ENCODE data around the gene PLSCR5. TPM values are rescaled to one million over a fixed set of nuclear protein-coding genes. Genes with fewer than 3 reads are reported as not detected.

The PLSCR5 gene
- total RNA-seq, 2 experiments from 2014 or later = not detected

GRCh38 chr3:146557745-146558144, 47.4 kb downstream of the PLSCR5 start:
- no peak for ATAC-seq
- Mint-ChIP-seq H3K9me3 (ENCODE audit: low read depth) (no peaks in the 10 kb centered on the region), H3K27ac (no peak overlapping the region), H3K4me1 (peaks cover 5% of the 10 kb centered on the region), H3K36me3 (ENCODE audit: low read depth) (no peaks in the 10 kb centered on the region), H3K4me3 (no peak overlapping the region), H3K27me3 (peaks cover 2% of the 10 kb centered on the region)
- intact Hi-C loops (cut with DNase I, micrococcal nuclease) = no loop called here
- ChIA-PET CTCF (no interaction called here), POLR2A (no interaction called here)
- no peak for DNase-seq

- CTCF ChIA-PET = interaction anchor here (0.6 kb wide), 1 partner anchor 28 kb away, joined by 3 read pairs; no protein-coding TSS in a partner anchor
- peaks cover 16% of the 10 kb centered on the region for H3K4me1 Mint-ChIP-seq
Observed at GRCh38 chr3:146555311-146555710, 49.8 kb downstream of the PLSCR5 start.

GRCh38 chr3:146554151-146554760, 50.9 kb downstream of the PLSCR5 start:
- H3K4me1 Mint-ChIP-seq = peaks cover 25% of the 10 kb centered on the region
- ChIA-PET CTCF (no interaction called here), POLR2A (no interaction called here)
- no peak for DNase-seq
- no peaks in the 10 kb centered on the region for H3K36me3 Mint-ChIP-seq (ENCODE audit: low read depth)
- H3K4me3 Mint-ChIP-seq = no peak overlapping the region
- H3K27me3 Mint-ChIP-seq = no peaks in the 10 kb centered on the region
- ATAC-seq = no peak
- intact Hi-C loops (cut with DNase I, micrococcal nuclease) = no loop called here
- H3K27ac Mint-ChIP-seq = no peak overlapping the region
- H3K9me3 Mint-ChIP-seq (ENCODE audit: low read depth) = no peaks in the 10 kb centered on the region

More at GRCh38 chr3:146555311-146555710, 49.8 kb downstream of the PLSCR5 start:
- DNase-seq = no peak
- intact Hi-C loops (cut with DNase I, micrococcal nuclease) = no loop called here
- H3K4me3 Mint-ChIP-seq = no peak overlapping the region
- POLR2A ChIA-PET = no interaction called here
- no peaks in the 10 kb centered on the region for H3K27me3 Mint-ChIP-seq
- no peak for ATAC-seq
- H3K36me3 Mint-ChIP-seq (ENCODE audit: low read depth) = no peaks in the 10 kb centered on the region
- no peak overlapping the region for H3K27ac Mint-ChIP-seq
- H3K9me3 Mint-ChIP-seq (ENCODE audit: low read depth) = no peaks in the 10 kb centered on the region

- H3K4me1 Mint-ChIP-seq = peaks cover 44% of the 10 kb centered on the region
- ATAC-seq (peak; percentile 74), DNase-seq (peak; percentile 20)
- no peak overlapping the region for H3K4me3 Mint-ChIP-seq
- H3K27ac Mint-ChIP-seq = no peak overlapping the region
- no peaks in the 10 kb centered on the region for H3K36me3 Mint-ChIP-seq (ENCODE audit: low read depth)
- intact Hi-C loops (cut with DNase I, micrococcal nuclease) = no loop called here
- no peaks in the 10 kb centered on the region for H3K9me3 Mint-ChIP-seq (ENCODE audit: low read depth)
- H3K27me3 Mint-ChIP-seq = no peaks in the 10 kb centered on the region
- ChIA-PET CTCF (interaction anchor here (0.6 to 1.6 kb wide), 5 partner anchors 19 to 224 kb away, joined by 3 to 4 read pairs (median 3); no protein-coding TSS in a partner anchor), POLR2A (interaction anchor here (0.6 kb wide), 1 partner anchor 39 kb away, joined by 3 read pairs; no protein-coding TSS in a partner anchor)
Observed at GRCh38 chr3:146550743-146551510, 54.2 kb downstream of the PLSCR5 start.

- intact Hi-C loops (cut with DNase I, micrococcal nuclease) = no loop called here
Observed at GRCh38 chr3:146550070-146550615, 55.0 kb downstream of the PLSCR5 start.

GRCh38 chr3:146547235-146547835, 57.8 kb downstream of the PLSCR5 start:
- ATAC-seq (no peak), DNase-seq (no peak)
- no peak overlapping the region for H3K4me3 Mint-ChIP-seq
- H3K27me3 Mint-ChIP-seq = no peaks in the 10 kb centered on the region
- peaks cover 7% of the 10 kb centered on the region for H3K36me3 Mint-ChIP-seq (ENCODE audit: low read depth)
- H3K27ac Mint-ChIP-seq = no peak overlapping the region
- peaks cover 49% of the 10 kb centered on the region for H3K4me1 Mint-ChIP-seq
- CTCF ChIA-PET = no interaction called here
- H3K9me3 Mint-ChIP-seq (ENCODE audit: low read depth) = no peaks in the 10 kb centered on the region
- POLR2A ChIA-PET = no interaction called here
- intact Hi-C loops (cut with DNase I, micrococcal nuclease) = no loop called here

More at GRCh38 chr3:146550070-146550615, 55.0 kb downstream of the PLSCR5 start:
- Mint-ChIP-seq H3K27ac (peak overlapping the region; percentile 10), H3K27me3 (no peaks in the 10 kb centered on the region), H3K9me3 (ENCODE audit: low read depth) (no peaks in the 10 kb centered on the region), H3K36me3 (ENCODE audit: low read depth) (no peaks in the 10 kb centered on the region), H3K4me1 (peaks cover 44% of the 10 kb centered on the region), H3K4me3 (no peak overlapping the region)
- POLR2A ChIA-PET = no interaction called here
- CTCF ChIA-PET = interaction anchor here (1.6 kb wide), 1 partner anchor 20 kb away, joined by 4 read pairs; no protein-coding TSS in a partner anchor
- no peak for ATAC-seq
- no peak for DNase-seq

GRCh38 chr3:146546366-146546965, 58.7 kb downstream of the PLSCR5 start:
- H3K27ac Mint-ChIP-seq = no peak overlapping the region
- DNase-seq = peak; percentile 16

GRCh38 chr3:146544929-146545528, 60.1 kb downstream of the PLSCR5 start:
- peaks cover 8% of the 10 kb centered on the region for H3K36me3 Mint-ChIP-seq (ENCODE audit: low read depth)

More at GRCh38 chr3:146546366-146546965, 58.7 kb downstream of the PLSCR5 start:
- intact Hi-C loops (cut with DNase I, micrococcal nuclease) = no loop called here
- ChIA-PET CTCF (interaction anchor here (1.1 kb wide), 1 partner anchor 10 kb away, joined by 4 read pairs; no protein-coding TSS in a partner anchor), POLR2A (no interaction called here)
- H3K4me1 Mint-ChIP-seq = peaks cover 57% of the 10 kb centered on the region
- H3K36me3 Mint-ChIP-seq (ENCODE audit: low read depth) = peaks cover 8% of the 10 kb centered on the region
- ATAC-seq = no peak
- H3K27me3 Mint-ChIP-seq = no peaks in the 10 kb centered on the region
- no peaks in the 10 kb centered on the region for H3K9me3 Mint-ChIP-seq (ENCODE audit: low read depth)
- H3K4me3 Mint-ChIP-seq = no peak overlapping the region

GRCh38 chr3:146544002-146544928, 60.9 kb downstream of the PLSCR5 start, which contains the start of gene PLSCR1:
TSS of gene PLSCR1 (minus strand) at chr3:146544607. CDS start at chr3:146536552, 8,055 bp downstream.
- intact Hi-C loops (cut with DNase I, micrococcal nuclease) = loop anchor here (1.0 to 2.0 kb wide), 4 partner anchors 41 to 75 kb away; partner anchors contain the start of gene PLSCR2 (in 2 of the 2)
- H3K4me3 Mint-ChIP-seq = peak within 1 kb of the TSS; percentile 90
- ATAC-seq = peak; percentile 90
- ChIA-PET CTCF (interaction anchor here (1.1 to 1.7 kb wide), 4 partner anchors 11 to 355 kb away, joined by 3 to 6 read pairs (median 4); partner anchors contain the start of gene PLSCR2), POLR2A (interaction anchor here (0.5 to 1.8 kb wide), 3 partner anchors 24 to 75 kb away, joined by 3 to 7 read pairs (median 4); partner anchors contain the start of gene PLSCR2)
- peaks cover 52% of the 10 kb centered on the region for H3K4me1 Mint-ChIP-seq
- peak; percentile 89 for DNase-seq
- peaks cover 9% of the 10 kb centered on the region for H3K36me3 Mint-ChIP-seq (ENCODE audit: low read depth)
- no peaks in the 10 kb centered on the region for H3K9me3 Mint-ChIP-seq (ENCODE audit: low read depth)
- H3K27me3 Mint-ChIP-seq = no peaks in the 10 kb centered on the region
- H3K27ac Mint-ChIP-seq = peak within 1 kb of the TSS; percentile 88

More at GRCh38 chr3:146544929-146545528, 60.1 kb downstream of the PLSCR5 start:
- Mint-ChIP-seq H3K4me1 (peaks cover 58% of the 10 kb centered on the region), H3K9me3 (ENCODE audit: low read depth) (no peaks in the 10 kb centered on the region), H3K4me3 (peak overlapping the region; percentile 90), H3K27me3 (no peaks in the 10 kb centered on the region), H3K27ac (peak overlapping the region; percentile 88)
- ATAC-seq (no peak), DNase-seq (no peak)
- ChIA-PET POLR2A (interaction anchor here (0.5 to 1.8 kb wide), 3 partner anchors 23 to 76 kb away, joined by 3 to 7 read pairs (median 4); partner anchors contain the start of gene PLSCR2), CTCF (interaction anchor here (1.1 to 1.7 kb wide), 3 partner anchors 11 to 76 kb away, joined by 4 to 6 read pairs (median 4); partner anchors contain the start of gene PLSCR2)
- intact Hi-C loops (cut with DNase I, micrococcal nuclease) = loop anchor here (1.0 to 2.0 kb wide), 4 partner anchors 42 to 76 kb away; partner anchors contain the start of gene PLSCR2 (in 2 of the 2)
